HG03457 (cell line): Measurements from ENCODE around the gene KRTAP10-5.
"Not testable (repeated sequence)": the region's sequence is repeated elsewhere in the genome, so short reads cannot be mapped to it uniquely, and the experiment has no call there.

Source experiments
- ATAC-seq: cut with Tn5 transposase; IDR thresholded peaks from one replicate; pipeline ENCODE4 v1.9.1; 2021; ENCODE audit warnings: moderate number of reproducible peaks; ENCODE audit not compliant: unreplicated experiment

Gene KRTAP10-5

GRCh38 chr21:44573630-44574456 lies 6.6 kb downstream of the KRTAP10-5 start, which contains the start of gene KRTAP10-4:
TSS of gene KRTAP10-4 (plus strand) at chr21:44573729. CDS start at chr21:44573759, 30 bp downstream.
- ATAC-seq: not testable (repeated sequence)

- no peak for ATAC-seq
These were observed 7.3 kb downstream of the KRTAP10-5 start for GRCh38 chr21:44572959-44573583.

- no peak for ATAC-seq
These were observed 8.3 kb downstream of the KRTAP10-5 start for GRCh38 chr21:44571844-44572782.

- no peak for ATAC-seq
These were observed 9.1 kb downstream of the KRTAP10-5 start for GRCh38 chr21:44571296-44571695.

GRCh38 chr21:44569861-44570517 lies 10.4 kb downstream of the KRTAP10-5 start:
- ATAC-seq: no peak

GRCh38 chr21:44568667-44569556 lies 11.5 kb downstream of the KRTAP10-5 start:
- ATAC-seq: no peak

GRCh38 chr21:44568261-44568660 lies 12.1 kb downstream of the KRTAP10-5 start:
- no peak for ATAC-seq

- no peak for ATAC-seq
These were observed 12.8 kb downstream of the KRTAP10-5 start for GRCh38 chr21:44567481-44568171.

- ATAC-seq: no peak
These were observed 14.0 kb downstream of the KRTAP10-5 start for GRCh38 chr21:44566403-44566802.

- no peak for ATAC-seq
These were observed 15.4 kb downstream of the KRTAP10-5 start for GRCh38 chr21:44564886-44565598.

GRCh38 chr21:44564099-44564498 lies 16.3 kb downstream of the KRTAP10-5 start:
- ATAC-seq: no peak

GRCh38 chr21:44558695-44559094 lies 21.7 kb downstream of the KRTAP10-5 start, which contains the start of gene KRTAP10-3:
TSS of gene KRTAP10-3 (minus strand) at chr21:44558795. CDS start at chr21:44558715, 80 bp downstream.
- no peak for ATAC-seq

- not testable (repeated sequence) for ATAC-seq
These were observed 22.1 kb downstream of the KRTAP10-5 start for GRCh38 chr21:44558329-44558675.

GRCh38 chr21:44557491-44558328 lies 22.7 kb downstream of the KRTAP10-5 start:
- ATAC-seq: no peak

- ATAC-seq: no peak
These were observed 23.5 kb downstream of the KRTAP10-5 start for GRCh38 chr21:44556879-44557278.

- ATAC-seq: no peak
These were observed 25.1 kb downstream of the KRTAP10-5 start for GRCh38 chr21:44555200-44555875.

GRCh38 chr21:44552681-44553080 lies 27.7 kb downstream of the KRTAP10-5 start:
- no peak for ATAC-seq
